HCT116 (cell line): ENCODE data around the gene MPV17. TPM values are rescaled to one million over a fixed set of nuclear protein-coding genes. Genes with fewer than 3 reads are reported as not detected.

Experiments used
- ATAC-seq: fragments of 200-7000 bp; cut with Tn5 transposase; 2 replicates; pipeline ENCODE4 v1.9.1; 2020; ENCODE audit warnings: mild to moderate bottlenecking, moderate library complexity
- BruUV-seq: library from RNA; stranded (reverse); fragments of 400-500 nt; replicated peaks from 2 replicates; lab custom pipeline; 2021; lab: Mats Ljungman, UMichigan
- CTCF ChIA-PET: fragments of 300-600 bp; sonication (Branson Sonifier 250); formaldehyde crosslinking; loops from one replicate; lab custom pipeline; 2021; ENCODE audit warnings: antibody characterized with exemption; lab: Charles Lee
- POLR2A ChIA-PET: fragments of 300-600, 350-600 bp; sonication (Branson Sonifier 250); formaldehyde crosslinking; loops from one replicate; lab custom pipeline; 2021; ENCODE audit warnings: antibody characterized with exemption; lab: Charles Lee
- RAD21 ChIA-PET, 2 experiments: fragments of 300-600 bp; sonication (Branson Sonifier 250); formaldehyde crosslinking; loops; one replicate each; lab custom pipeline; 2023; ENCODE audit warnings: low total read pairs in 2 of 2; ENCODE audit not compliant: uncharacterized antibody in 2 of 2, unreplicated experiment in 2 of 2, low non-redundant PET in 1 of 2; lab: Charles Lee
- DNase-seq: peaks from one replicate; pipeline ENCODE4 v3.0.0-alpha.2; 2010; ENCODE audit warnings: low read depth, low spot score
- H2AFZ ChIP-seq: fragments of 200-600 bp; shearing (Covaris generic), sonication (generic); 2 replicates; pipeline ENCODE4 v1.6.1; 2017; ENCODE audit warnings: low read depth, mixed run types, mixed read lengths, antibody characterized with exemption, low read length; ENCODE audit not compliant: poor library complexity, severe bottlenecking
- H3K27ac ChIP-seq: 2 replicates; pipeline ENCODE4 v1.5.1; 2012; ENCODE audit warnings: low read depth, low read length
- H3K27me3 ChIP-seq: fragments of 200-600 bp; sonication (generic); 2 replicates; pipeline ENCODE4 v1.6.1; 2016; ENCODE audit warnings: mixed run types, low read length, mixed read lengths; ENCODE audit not compliant: insufficient read depth
- H3K36me3 ChIP-seq, 2 experiments: fragments of 200-500 bp in 1 of 2; fragments of 200-600 bp in 1 of 2; sonication (Bioruptor generic) in 1 of 2; sonication (generic) in 1 of 2; 2 replicates each; pipeline versions ENCODE4 v1.5.1 to v1.6.1; 2014 to 2016; ENCODE audit warnings: low read length in 2 of 2, inconsistent platforms in 1 of 2, mixed read lengths in 1 of 2, mixed run types in 1 of 2; ENCODE audit not compliant: insufficient read depth in 2 of 2, control insufficient read depth in 1 of 2
- H3K4me1 ChIP-seq, 2 experiments: fragments of 200-600 bp in 1 of 2; sonication (generic) in 1 of 2; 2 replicates each; pipeline versions ENCODE4 v1.5.1 to v1.6.1; 2012 to 2017; ENCODE audit warnings: low read length in 2 of 2, inconsistent platforms in 1 of 2, mild to moderate bottlenecking in 1 of 2, mixed read lengths in 1 of 2, mixed run types in 1 of 2, moderate library complexity in 1 of 2; ENCODE audit not compliant: insufficient read depth in 2 of 2, control insufficient read depth in 1 of 2
- H3K4me2 ChIP-seq: fragments of 200-600 bp; sonication (generic); 2 replicates; pipeline ENCODE4 v1.6.1; 2017; ENCODE audit warnings: mixed run types, low read length, mixed read lengths
- H3K4me3 ChIP-seq, 2 experiments: fragments of 200-600 bp in 1 of 2; sonication (generic) in 1 of 2; replicated peaks in 1 of 2; 2 replicates each; pipeline ENCODE4 v1.5.1; 2011 to 2016; ENCODE audit warnings: low read length in 2 of 2, control low read depth in 1 of 2, low read depth in 1 of 2, mild to moderate bottlenecking in 1 of 2, mixed read lengths in 1 of 2, mixed run types in 1 of 2
- H3K79me2 ChIP-seq: fragments of 200-600 bp; sonication (generic); 2 replicates; pipeline ENCODE4 v1.6.1; 2017; ENCODE audit warnings: mild to moderate bottlenecking, mixed run types, low read length, moderate library complexity, mixed read lengths; ENCODE audit not compliant: insufficient read depth
- H3K9ac ChIP-seq: fragments of 200-600 bp; sonication (generic); 2 replicates; pipeline ENCODE4 v1.6.1; 2016; ENCODE audit warnings: low read length, mixed read lengths
- H3K9me2 ChIP-seq: fragments of 200-600 bp; sonication (generic), shearing (Covaris generic); 2 replicates; pipeline ENCODE4 v1.6.1; 2017; ENCODE audit warnings: mixed run types, mild to moderate bottlenecking, moderate library complexity; ENCODE audit not compliant: insufficient read depth
- H3K9me3 ChIP-seq, 2 experiments: fragments of 200-500 bp in 1 of 2; fragments of 200-600 bp in 1 of 2; sonication (Bioruptor generic) in 1 of 2; sonication (generic) in 1 of 2; 2 replicates each; pipeline ENCODE4 v1.6.1; 2014 to 2017; ENCODE audit warnings: low read length in 2 of 2, mixed read lengths in 2 of 2, inconsistent platforms in 1 of 2, low read depth in 1 of 2, mild to moderate bottlenecking in 1 of 2, mixed run types in 1 of 2, moderate library complexity in 1 of 2; ENCODE audit not compliant: control insufficient read depth in 1 of 2, insufficient read depth in 1 of 2
- H4K20me1 ChIP-seq: fragments of 200-600 bp; sonication (generic), shearing (Covaris generic); 2 replicates; pipeline ENCODE4 v1.6.1; 2017; ENCODE audit warnings: mixed run types, mild to moderate bottlenecking, moderate library complexity; ENCODE audit not compliant: insufficient read depth
- ATF3 ChIP-seq: IDR thresholded peaks from 2 replicates; pipeline ENCODE4 v1.6.1; 2012
- CBX3 ChIP-seq: IDR thresholded peaks from 2 replicates; pipeline ENCODE4 v1.6.1; 2012; ENCODE audit warnings: low read depth
- CEBPB ChIP-seq: IDR thresholded peaks from 2 replicates; pipeline ENCODE4 v1.6.1; 2012; ENCODE audit warnings: low read depth
- CTCF ChIP-seq, 3 experiments: fragments of 200-600 bp in 1 of 3; sonication (generic) in 1 of 3; IDR thresholded peaks in 2 of 3; conservative IDR thresholded peaks in 1 of 3; 2 replicates each; pipeline ENCODE4 v1.5.1; 2012 to 2017; ENCODE audit warnings: low read depth in 2 of 3, low read length in 2 of 3, antibody characterized with exemption in 1 of 3, borderline replicate concordance in 1 of 3, control low read depth in 1 of 3, mild to moderate bottlenecking in 1 of 3, mixed read lengths in 1 of 3, mixed run types in 1 of 3, moderate library complexity in 1 of 3; ENCODE audit not compliant: insufficient read depth in 1 of 3
- EGR1 ChIP-seq: IDR thresholded peaks from 2 replicates; pipeline ENCODE4 v1.6.1; 2012; ENCODE audit warnings: low read depth
- EZH2 ChIP-seq: fragments of 200-600 bp; sonication (generic); IDR thresholded peaks from 2 replicates; pipeline ENCODE4 v1.6.1; 2017; ENCODE audit warnings: antibody characterized with exemption, mixed run types
- EZH2phosphoT487 ChIP-seq: fragments of 200-600 bp; IDR thresholded peaks from 2 replicates; pipeline ENCODE4 v1.6.1; 2018; ENCODE audit warnings: antibody characterized with exemption, borderline replicate concordance
- FOSL1 ChIP-seq: IDR thresholded peaks from 2 replicates; pipeline ENCODE4 v1.6.1; 2012; ENCODE audit warnings: low read depth
- JUND ChIP-seq: IDR thresholded peaks from 2 replicates; pipeline ENCODE4 v1.6.1; 2012
- MAX ChIP-seq: IDR thresholded peaks from 2 replicates; pipeline ENCODE4 v1.6.1; 2012
- SP1 ChIP-seq: IDR thresholded peaks from 2 replicates; pipeline ENCODE4 v1.6.1; 2012; ENCODE audit warnings: low read depth
- SRF ChIP-seq: IDR thresholded peaks from 2 replicates; pipeline ENCODE4 v1.6.1; 2012; ENCODE audit warnings: low read depth
- TCF7L2 ChIP-seq: IDR thresholded peaks from 2 replicates; pipeline ENCODE4 v1.7.0; 2011; ENCODE audit warnings: borderline replicate concordance, inconsistent platforms; ENCODE audit not compliant: insufficient read depth, insufficient read length; ENCODE audit errors: extremely low read depth
- YY1 ChIP-seq: IDR thresholded peaks from 2 replicates; pipeline ENCODE4 v1.6.1; 2011; ENCODE audit warnings: low read length, low read depth, moderate library complexity, mild to moderate bottlenecking; ENCODE audit not compliant: insufficient replicate concordance; ENCODE audit errors: extremely low read depth
- ZBTB33 ChIP-seq: IDR thresholded peaks from 2 replicates; pipeline ENCODE4 v1.6.1; 2011; ENCODE audit warnings: mild to moderate bottlenecking, low read length, moderate library complexity; ENCODE audit not compliant: insufficient replicate concordance; ENCODE audit errors: extremely low read depth
- ZNF274 ChIP-seq: fragments of 200-500 bp; sonication (Bioruptor generic); IDR thresholded peaks from 2 replicates; pipeline ENCODE4 v1.6.1; 2014; ENCODE audit warnings: mild to moderate bottlenecking, low read depth, low read length, inconsistent platforms
- intact Hi-C: fragments of 100-400 bp; cut with micrococcal nuclease; formaldehyde crosslinking; loops from 2 replicates; pipeline ENCODE4 v1.10.0; 2022
- total RNA-seq: library from RNA; stranded (reverse); gene quantifications from one replicate; pipeline ENCODE4 v1.2.1, GENCODE V29; 2021; ENCODE audit not compliant: unreplicated experiment

Gene MPV17
- total RNA-seq, 1 experiment from 2014 or later, result 55.4 TPM

GRCh38 chr2:27284996-27285395 lies 37.9 kb downstream of the MPV17 start:
- DNase-seq (no peak), ATAC-seq (no peak)
- ChIA-PET RAD21 (no interaction called here), CTCF (interaction anchor here (0.8 kb wide), 1 partner anchor 18 kb away, joined by 3 read pairs; no protein-coding TSS in a partner anchor), POLR2A (no interaction called here)
- H4K20me1 ChIP-seq, result no peaks in the 10 kb centered on the region
- TF ChIP-seq SRF (no peak), CBX3 (no peak)
- H3K9me3 ChIP-seq, result no peaks in the 10 kb centered on the region
- H3K27ac ChIP-seq, result no peak overlapping the region
- no peaks in the 10 kb centered on the region for H3K27me3 ChIP-seq
- H3K36me3 ChIP-seq, result no peaks in the 10 kb centered on the region
- H3K4me3 ChIP-seq, result no peak overlapping the region
- no peak overlapping the region for H3K9ac ChIP-seq
- no peak overlapping the region for H3K4me2 ChIP-seq
- H3K79me2 ChIP-seq, result no peaks in the 10 kb centered on the region
- H3K9me2 ChIP-seq, result no peaks in the 10 kb centered on the region
- no peak overlapping the region for H2AFZ ChIP-seq
- BruUV-seq, result no TSS peak
- H3K4me1 ChIP-seq, result peaks cover 2 to 22% of the 10 kb centered on the region in 2 experiments
- intact Hi-C loops, result loop anchor here (5.0 kb wide), 1 partner anchor 318 kb away; no protein-coding TSS in a partner anchor

GRCh38 chr2:27282892-27283291 lies 40.0 kb downstream of the MPV17 start:
- no peak; the same call in 1 of the 2 replicates for ATAC-seq
- RAD21 ChIA-PET, result no interaction called here
- H4K20me1 ChIP-seq, result no peaks in the 10 kb centered on the region
- intact Hi-C loops, result loop anchor here (5.0 kb wide), 1 partner anchor 316 kb away; no protein-coding TSS in a partner anchor
- peaks cover 2 to 28% of the 10 kb centered on the region in 2 experiments for H3K4me1 ChIP-seq
- no peak overlapping the region for H3K9ac ChIP-seq
- H3K36me3 ChIP-seq, result no peaks in the 10 kb centered on the region
- CTCF ChIA-PET, result interaction anchor here (1.2 to 5.6 kb wide), 3 partner anchors 10 to 183 kb away, joined by 3 to 50 read pairs (median 12); no protein-coding TSS in a partner anchor
- H2AFZ ChIP-seq, result no peak overlapping the region
- H3K9me3 ChIP-seq, result no peaks in the 10 kb centered on the region
- no peak overlapping the region for H3K4me3 ChIP-seq
- H3K9me2 ChIP-seq, result no peaks in the 10 kb centered on the region
- H3K27me3 ChIP-seq, result no peaks in the 10 kb centered on the region
- DNase-seq, result no peak
- H3K4me2 ChIP-seq, result peak overlapping the region; percentile 34
- no TSS peak for BruUV-seq
- TF ChIP-seq YY1 (no peak), CEBPB (no peak), MAX (no peak), CBX3 (no peak), CTCF (IDR thresholded peaks at IDR 0.05 in 2 of 3, conservative IDR thresholded peaks at IDR 0.05 in 1 of 3; ENCODE audit: borderline replicate concordance in 1 of 3, insufficient read depth in 1 of 3, low read depth in 2 of 3, low read length in 2 of 3) (no peak), FOSL1 (no peak), TCF7L2 (no peak), JUND (no peak), ATF3 (no peak), SP1 (no peak), ZBTB33 (no peak), ZNF274 (no peak), EZH2 (no peak), EZH2phosphoT487 (no peak), SRF (no peak), EGR1 (no peak)
- POLR2A ChIA-PET, result interaction anchor here (2.3 kb wide), 1 partner anchor 10 kb away, joined by 8 read pairs; no protein-coding TSS in a partner anchor
- no peak overlapping the region for H3K27ac ChIP-seq
- no peaks in the 10 kb centered on the region for H3K79me2 ChIP-seq
